H1 (cell line): ENCODE results near the gene IARS2. TPM values are rescaled to one million over a fixed set of nuclear protein-coding genes. Genes with fewer than 3 reads are reported as not detected.
A peak's percentile ranks its signal among the peaks of the same experiment; 100 is the strongest.

ENCODE experiments used
- CTCF ChIA-PET: fragments of 300-600 bp; sonication (Branson Sonifier 250); formaldehyde crosslinking; loops from one replicate; lab custom pipeline; 2021; ENCODE audit not compliant: partially characterized antibody; lab: Charles Lee
- POLR2A ChIA-PET: fragments of 300-600 bp; sonication (Branson Sonifier 250); formaldehyde crosslinking; loops from one replicate; lab custom pipeline; 2021; ENCODE audit warnings: inconsistent platforms; ENCODE audit not compliant: partially characterized antibody; lab: Charles Lee
- DNase-seq, 2 experiments: peaks; one replicate each; pipeline versions ENCODE4 v3.0.0 to v3.0.0-alpha.2; 2010 to 2022; ENCODE audit warnings: low spot score in 2 of 2, low read depth in 1 of 2, mixed read lengths in 1 of 2
- FAIRE-seq: peaks from 2 replicates; lab custom pipeline; 2011; peaks lifted over from hg19 to GRCh38; lab: Jason Lieb, UNC
- H2AFZ ChIP-seq: 2 replicates; pipeline ENCODE4 v1.8.1; 2012; ENCODE audit warnings: low read length, inconsistent platforms
- H2AK5ac ChIP-seq: 2 replicates; pipeline ENCODE4 v1.6.1; 2013; ENCODE audit warnings: low read depth, low read length
- H2BK120ac ChIP-seq: replicated peaks from 2 replicates; pipeline ENCODE3; 2013; ENCODE audit warnings: low read depth, low read length, inconsistent platforms
- H2BK12ac ChIP-seq: 2 replicates; pipeline ENCODE4 v1.6.1; 2013; ENCODE audit warnings: low read depth, low read length
- H2BK15ac ChIP-seq: 2 replicates; pipeline ENCODE4 v1.6.1; 2013; ENCODE audit warnings: low read length
- H2BK20ac ChIP-seq: 2 replicates; pipeline ENCODE4 v1.6.1; 2013; ENCODE audit warnings: low read length
- H2BK5ac ChIP-seq: 2 replicates; pipeline ENCODE4 v1.6.1; 2013; ENCODE audit warnings: low read depth, low read length
- H3K14ac ChIP-seq: 2 replicates; pipeline ENCODE4 v1.6.1; 2013; ENCODE audit warnings: inconsistent platforms; ENCODE audit not compliant: insufficient read length
- H3K18ac ChIP-seq: 2 replicates; pipeline ENCODE4 v1.6.1; 2013; ENCODE audit warnings: low read length; ENCODE audit errors: extremely low read depth
- H3K23ac ChIP-seq: 2 replicates; pipeline ENCODE4 v1.6.1; 2013; ENCODE audit warnings: inconsistent platforms; ENCODE audit not compliant: insufficient read length
- H3K23me2 ChIP-seq: 2 replicates; pipeline ENCODE4 v1.6.1; 2013; ENCODE audit warnings: low read depth, low read length
- H3K27ac ChIP-seq: 2 replicates; pipeline ENCODE4 v1.6.1; 2011; ENCODE audit warnings: low read depth, low read length, inconsistent platforms
- H3K27me3 ChIP-seq, 4 experiments: replicated peaks in 1 of 4; 1 replicate in 1 of 4; 2 replicates in 3 of 4; pipeline versions ENCODE4 v1.6.1 to v1.8.1; 2011 to 2013; ENCODE audit warnings: low read length in 3 of 4, mild to moderate bottlenecking in 3 of 4, inconsistent platforms in 2 of 4, mixed read lengths in 2 of 4, moderate library complexity in 1 of 4; ENCODE audit not compliant: control insufficient read depth in 3 of 4, insufficient read depth in 3 of 4; ENCODE audit errors: extremely low read depth in 1 of 4
- H3K36me3 ChIP-seq, 4 experiments: 2 replicates each; pipeline versions ENCODE4 v1.6.1 to v1.8.1; 2011 to 2013; ENCODE audit warnings: mild to moderate bottlenecking in 4 of 4, low read length in 3 of 4, moderate library complexity in 2 of 4, control low read depth in 1 of 4, inconsistent platforms in 1 of 4; ENCODE audit not compliant: insufficient read depth in 4 of 4, control insufficient read depth in 2 of 4
- H3K4ac ChIP-seq: replicated peaks from 2 replicates; pipeline ENCODE3; 2013; ENCODE audit warnings: low read length, low read depth, mixed read lengths, inconsistent platforms; ENCODE audit not compliant: insufficient read length
- H3K4me1 ChIP-seq, 4 experiments: replicated peaks in 1 of 4; 1 replicate in 1 of 4; 2 replicates in 3 of 4; pipeline versions ENCODE4 v1.6.1 to v1.8.1; 2011 to 2013; ENCODE audit warnings: low read length in 3 of 4, inconsistent platforms in 2 of 4, mixed read lengths in 1 of 4; ENCODE audit not compliant: insufficient read depth in 4 of 4, control insufficient read depth in 3 of 4
- H3K4me2 ChIP-seq, 2 experiments: 2 replicates each; pipeline versions ENCODE4 v1.6.1 to v1.8.1; 2011 to 2013; ENCODE audit warnings: low read depth in 2 of 2, low read length in 2 of 2, control low read depth in 1 of 2, inconsistent platforms in 1 of 2, mild to moderate bottlenecking in 1 of 2; ENCODE audit not compliant: insufficient read depth in 1 of 2
- H3K4me3 ChIP-seq, 4 experiments: fragments of 200-600, 300-600 bp in 1 of 4; sonication (generic), shearing (Covaris generic), sonication (Bioruptor Twin) in 1 of 4; 2 replicates each; pipeline versions ENCODE4 v1.5.1 to v1.8.1; 2011 to 2016; ENCODE audit warnings: low read length in 4 of 4, low read depth in 3 of 4, control low read depth in 2 of 4, inconsistent platforms in 2 of 4, mild to moderate bottlenecking in 2 of 4, mixed read lengths in 1 of 4, moderate library complexity in 1 of 4; ENCODE audit not compliant: insufficient read depth in 2 of 4; ENCODE audit errors: extremely low read depth in 1 of 4
- H3K56ac ChIP-seq: replicated peaks from 2 replicates; pipeline ENCODE3; 2013; ENCODE audit warnings: low read depth, mild to moderate bottlenecking, mixed read lengths, low read length, inconsistent platforms; ENCODE audit not compliant: insufficient read length
- H3K79me1 ChIP-seq: 2 replicates; pipeline ENCODE4 v1.6.1; 2013; ENCODE audit warnings: low read depth, low read length, control low read depth
- H3K79me2 ChIP-seq, 2 experiments: 2 replicates each; pipeline versions ENCODE4 v1.6.1 to v1.8.1; 2012 to 2013; ENCODE audit warnings: low read length in 2 of 2, mild to moderate bottlenecking in 2 of 2, inconsistent platforms in 1 of 2; ENCODE audit not compliant: insufficient read depth in 2 of 2, control insufficient read depth in 1 of 2
- H3K9ac ChIP-seq, 4 experiments: replicated peaks in 1 of 4; 1 replicate in 1 of 4; 2 replicates in 3 of 4; pipeline versions ENCODE4 v1.6.1 to v1.8.1; 2011 to 2013; ENCODE audit warnings: low read depth in 3 of 4, low read length in 3 of 4, control low read depth in 2 of 4, mild to moderate bottlenecking in 2 of 4, moderate library complexity in 2 of 4, inconsistent platforms in 1 of 4; ENCODE audit errors: extremely low read depth in 1 of 4
- H3K9me3 ChIP-seq, 2 experiments: 2 replicates each; pipeline versions ENCODE4 v1.6.1 to v1.8.1; 2012 to 2013; ENCODE audit warnings: mild to moderate bottlenecking in 2 of 2, moderate library complexity in 2 of 2, control low read depth in 1 of 2, inconsistent platforms in 1 of 2, low read depth in 1 of 2, low read length in 1 of 2, mixed read lengths in 1 of 2; ENCODE audit not compliant: insufficient read depth in 2 of 2
- H4K20me1 ChIP-seq, 2 experiments: replicated peaks in 1 of 2; 2 replicates each; pipeline versions ENCODE3 to v1.8.1; 2011 to 2013; ENCODE audit warnings: inconsistent platforms in 2 of 2, low read length in 2 of 2, mild to moderate bottlenecking in 1 of 2; ENCODE audit not compliant: insufficient read depth in 2 of 2, control insufficient read depth in 1 of 2
- H4K5ac ChIP-seq: 2 replicates; pipeline ENCODE4 v1.6.1; 2013; ENCODE audit warnings: low read length, low read depth, mixed read lengths, inconsistent platforms; ENCODE audit not compliant: insufficient read length
- H4K8ac ChIP-seq: 2 replicates; pipeline ENCODE4 v1.8.0; 2013; ENCODE audit warnings: mild to moderate bottlenecking, moderate library complexity, low read length, inconsistent platforms; ENCODE audit not compliant: insufficient read depth; ENCODE audit errors: extremely low read depth
- H4K91ac ChIP-seq: replicated peaks from 2 replicates; pipeline ENCODE3; 2013; ENCODE audit warnings: low read length, mixed read lengths, inconsistent platforms; ENCODE audit not compliant: insufficient read length
- EP300 ChIP-seq, 2 experiments: IDR thresholded peaks; 1 replicate in 1 of 2; 2 replicates in 1 of 2; pipeline ENCODE4 v1.6.1; 2011 to 2012; ENCODE audit warnings: low read depth in 2 of 2, low read length in 2 of 2, mild to moderate bottlenecking in 2 of 2, borderline replicate concordance in 1 of 2, inconsistent platforms in 1 of 2, moderate library complexity in 1 of 2
- KDM4A ChIP-seq: IDR thresholded peaks from one replicate; pipeline ENCODE4 v1.7.1; 2012; ENCODE audit warnings: low read depth, mild to moderate bottlenecking, moderate library complexity, low read length, inconsistent platforms; ENCODE audit not compliant: severe bottlenecking
- YY1 ChIP-seq: IDR thresholded peaks from 2 replicates; pipeline ENCODE4 v1.6.1; 2011; ENCODE audit warnings: low read depth, mild to moderate bottlenecking, low read length
- WGBS, 2 experiments: shearing (Covaris generic) in 1 of 2; methylation state at CpG; one replicate each; pipeline versions ENCODE4 v1.1.6 to v1.1.7; 2013 to 2015; ENCODE audit warnings: low lambda C conversion rate in 2 of 2, mixed read lengths in 2 of 2, inconsistent platforms in 1 of 2, low coverage in 1 of 2, missing lambda C conversion rate in 1 of 2; ENCODE audit not compliant: insufficient replicate concordance in 2 of 2, insufficient coverage in 1 of 2, insufficient read length in 1 of 2; ENCODE audit errors: extremely low coverage in 1 of 2, missing lambda C conversion rate in 1 of 2; 5-methylcytosine and 5-hydroxymethylcytosine counted together
- polyA plus RNA-seq, 7 experiments: library from polyadenylated mRNA; depleted of rRNA in 3 of 7; stranded (reverse) in 5 of 7; unstranded in 2 of 7; fragments of >200 nt in 5 of 7; fragments of 200-250 nt in 2 of 7; gene quantifications; 1 replicate in 5 of 7; 2 replicates in 1 of 7; 4 replicates in 1 of 7; pipeline versions ENCODE4 v1.2.1 to v1.2.3, GENCODE V29; 2011 to 2013; ENCODE audit warnings: missing spikeins in 2 of 7, mixed read lengths in 2 of 7
- total RNA-seq: library from RNA; stranded (reverse); fragmentation: NEBNext Ultra II Directional; extraction: Animal tissue kit (Norgen Biotek cat#: 25700); gene quantifications from 2 replicates; pipeline ENCODE4 v1.2.1, GENCODE V29; 2021

The IARS2 gene
- total and polyA plus RNA-seq, 2 of the 8 experiments (the other 6 are each of a cell fraction or from before 2014, with no cell fraction given) = 15.0 to 69.8 TPM

DNA sequence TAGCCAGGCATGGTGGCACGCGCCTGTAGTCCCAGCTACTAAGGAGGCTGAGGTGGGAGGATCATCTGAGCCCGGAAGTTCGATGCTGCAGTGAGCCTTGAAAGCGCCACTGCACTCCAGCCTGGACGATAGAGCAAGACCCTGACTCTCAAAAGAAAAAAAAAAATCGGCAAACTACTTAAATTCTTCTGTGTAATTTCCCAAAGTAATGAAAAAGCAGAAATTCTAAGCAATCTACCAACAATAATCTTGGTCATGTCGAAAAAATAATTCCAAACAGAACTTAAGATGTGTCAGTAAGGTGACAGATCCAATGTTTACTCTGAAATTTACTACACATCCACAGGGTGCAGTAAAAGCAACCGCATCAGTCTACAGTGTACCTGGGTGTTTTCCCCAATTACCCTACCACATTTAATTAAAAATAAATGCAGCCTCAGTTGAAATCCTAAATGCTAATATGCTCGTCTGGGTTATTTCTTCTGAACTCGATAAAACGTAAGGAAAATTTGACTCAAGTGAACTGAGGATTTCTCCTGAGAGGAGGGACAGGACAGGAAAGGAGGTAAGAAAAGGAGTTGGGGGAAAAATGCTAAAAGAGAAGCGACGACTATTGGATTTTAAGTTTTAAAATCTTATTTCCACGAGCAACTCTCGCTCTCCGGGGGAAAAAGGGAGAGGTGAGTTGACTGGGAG is 48.4 kb upstream of the IARS2 start:
- H3K4me2 ChIP-seq = peak overlapping the region; percentile 41 to 82
- H3K27me3 ChIP-seq = no peaks in the 10 kb centered on the region
- FAIRE-seq (no peak), DNase-seq (no peak)
- H3K4me1 ChIP-seq = peaks cover 0 to 3% (median 0%) of the 10 kb centered on the region in 4 experiments; a peak in 3 of 7 replicates
- no peak overlapping the region for H3K23ac ChIP-seq
- no peak overlapping the region for H4K91ac ChIP-seq
- H3K36me3 ChIP-seq = no peaks in the 10 kb centered on the region
- peak overlapping the region; percentile 95; the same call in 1 of the 2 replicates for H2BK5ac ChIP-seq
- H4K20me1 ChIP-seq = peaks cover 0 to 1% of the 10 kb centered on the region in 2 experiments
- no peak overlapping the region for H2BK15ac ChIP-seq
- no peaks in the 10 kb centered on the region for H3K9me3 ChIP-seq
- H2AK5ac ChIP-seq = no peak overlapping the region
- no peak overlapping the region for H3K56ac ChIP-seq
- peak overlapping the region; percentile 84 to 97 (median 92) for H3K4me3 ChIP-seq
- no peak overlapping the region for H3K4ac ChIP-seq
- H2BK12ac ChIP-seq = no peak overlapping the region
- no peak overlapping the region for H3K18ac ChIP-seq
- H3K23me2 ChIP-seq = 0 out of 2 replicates have a peak, but pooled peaks cover 3% of the 10 kb centered on the region
- peak overlapping the region; percentile 84; the same call in 1 of the 2 replicates for H2AFZ ChIP-seq
- H3K79me2 ChIP-seq = peaks cover 5 to 48% of the 10 kb centered on the region in 2 experiments
- CTCF ChIA-PET = interaction anchor here (0.5 to 1.0 kb wide), 4 partner anchors 12 to 44 kb away, joined by 3 read pairs; partner anchors contain the start of gene BPNT1
- H3K27ac ChIP-seq = no peak overlapping the region
- no peak overlapping the region for H2BK20ac ChIP-seq
- H4K8ac ChIP-seq = no peak overlapping the region
- no peaks in the 10 kb centered on the region for H3K79me1 ChIP-seq
- peak overlapping the region; percentile 54 to 91 (median 78); a peak in 6 of 7 replicates for H3K9ac ChIP-seq
- POLR2A ChIA-PET = no interaction called here
- WGBS, 2 experiments = 39% methylated on average over 17 of the region's 17 CpGs; no CpG with 5 or more reads in 1 of the 2 experiments
- no peak overlapping the region for H4K5ac ChIP-seq
- H3K14ac ChIP-seq = no peak overlapping the region
- H2BK120ac ChIP-seq = no peak overlapping the region
- TF ChIP-seq KDM4A (no peak), EP300 (IDR thresholded peaks at IDR 0.05; ENCODE audit: borderline replicate concordance in 1 of 2, low read depth in 2 of 2, low read length in 2 of 2) (no peak), YY1 (no peak)
